ENCODE results near the gene DOCK1. TPM values are rescaled to one million over a fixed set of nuclear protein-coding genes. Genes with fewer than 3 reads are reported as not detected.

Gene DOCK1
- total RNA-seq, 2 donors from 2014 or later, result 64.0 to 65.8 TPM

DNA sequence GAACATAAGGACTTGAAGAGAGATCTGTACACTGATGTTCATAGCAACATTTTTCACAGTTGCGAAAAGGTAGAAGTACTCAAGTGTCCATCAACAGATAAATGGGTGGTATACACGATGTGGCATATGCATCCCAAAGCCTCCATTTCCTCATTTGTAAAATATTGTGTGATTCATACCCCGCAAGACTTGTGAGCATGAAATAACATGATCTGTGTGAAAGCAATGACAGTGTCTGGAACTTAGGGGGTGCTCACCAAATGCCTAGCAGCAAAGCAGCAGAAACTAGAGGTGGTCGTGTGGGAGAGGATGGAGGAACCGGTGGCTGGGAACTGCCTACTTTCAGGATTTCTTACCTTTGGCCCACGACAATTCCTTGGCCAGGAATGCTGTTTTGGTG, 426.5 kb downstream of the DOCK1 start:
- DNase-seq, result no peak
- intact Hi-C loops (cut with DNase I, micrococcal nuclease), result no loop called here
- no peak for ATAC-seq

GRCh38 chr10:127332631-127333030, 427.4 kb downstream of the DOCK1 start:
- DNase-seq, result no peak
- intact Hi-C loops (cut with DNase I, micrococcal nuclease), result no loop called here
- ATAC-seq, result no peak

- intact Hi-C loops (cut with DNase I, micrococcal nuclease), result no loop called here
- ATAC-seq, result no peak
- no peak for DNase-seq
These were observed 432.6 kb downstream of the DOCK1 start for GRCh38 chr10:127337801-127338200.

DNA sequence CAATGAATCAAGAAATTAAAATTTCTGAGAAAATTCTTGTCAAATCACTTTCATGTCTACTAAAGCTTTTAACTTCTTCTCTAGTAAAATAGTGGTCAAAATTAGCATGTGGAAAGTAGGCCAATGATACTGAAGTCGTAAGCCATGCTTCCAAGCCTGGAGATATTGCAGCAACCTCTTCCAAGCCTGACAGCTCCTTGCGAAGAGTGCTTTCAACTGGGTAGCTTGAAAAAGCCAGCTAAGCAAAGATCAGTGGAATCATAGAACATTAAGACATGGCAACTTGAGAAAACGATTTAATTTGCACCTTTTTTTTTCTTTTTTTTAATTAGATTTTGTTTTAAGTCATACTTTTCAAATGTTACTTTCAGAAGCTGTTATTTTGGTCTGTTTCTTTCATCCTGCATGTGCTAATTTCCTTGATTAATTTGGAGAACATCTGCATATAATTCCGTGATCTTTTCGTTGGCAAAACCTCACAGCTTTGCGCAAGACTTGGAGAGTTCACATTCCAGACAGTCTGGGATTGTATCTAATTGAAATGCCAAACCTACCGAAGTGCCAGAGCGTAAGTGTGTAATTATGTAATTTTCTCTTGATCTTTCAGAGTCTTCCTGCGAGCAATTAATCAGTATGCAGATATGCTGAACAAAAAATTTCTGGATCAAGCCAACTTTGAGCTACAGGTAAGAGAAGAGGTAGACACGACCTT, 433.3 kb downstream of the DOCK1 start:
- intact Hi-C loops (cut with DNase I, micrococcal nuclease), result no loop called here
- ATAC-seq (no peak), DNase-seq (no peak)

DNA sequence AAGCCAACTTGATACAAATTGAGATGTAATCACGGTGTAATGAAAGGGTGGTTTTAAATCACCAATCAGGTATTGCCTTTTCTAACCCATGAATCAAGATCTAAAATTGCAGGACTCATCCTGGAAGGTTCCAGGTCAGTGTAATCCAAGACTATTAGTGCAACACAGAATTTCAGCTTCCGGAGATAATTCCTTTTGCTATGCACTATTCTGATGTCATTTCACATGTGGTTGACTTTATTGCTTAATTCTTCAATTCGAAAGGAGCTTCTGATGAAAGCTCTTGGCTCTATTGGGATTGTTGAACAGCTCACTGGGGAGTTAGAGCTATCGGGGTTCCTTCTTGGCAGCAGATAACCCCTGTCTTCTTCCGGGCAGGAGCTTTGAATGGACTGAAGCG, 438.6 kb downstream of the DOCK1 start:
- ATAC-seq (no peak), DNase-seq (no peak)
- intact Hi-C loops (cut with DNase I, micrococcal nuclease), result no loop called here

DNA sequence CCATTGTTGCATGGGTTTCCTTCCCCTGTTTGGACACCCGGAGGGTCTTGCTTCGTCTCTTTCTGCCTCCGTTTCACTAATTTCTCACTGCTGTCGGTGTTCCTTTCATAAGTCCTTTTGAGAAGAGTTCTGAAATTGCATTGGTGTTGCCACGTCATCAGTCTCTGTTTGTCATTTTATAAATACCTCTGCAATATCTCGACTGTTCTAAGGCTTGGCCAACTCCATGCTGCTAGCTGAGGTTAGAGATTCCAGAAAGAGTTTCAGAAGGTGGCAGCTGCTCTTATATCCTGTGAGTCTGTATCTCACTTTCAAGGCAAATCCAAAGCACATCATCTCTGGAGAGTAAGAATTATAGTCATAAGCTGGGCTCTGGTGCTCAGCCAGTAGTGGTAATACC, 439.1 kb downstream of the DOCK1 start:
- no peak for DNase-seq
- no peak for ATAC-seq
- intact Hi-C loops (cut with DNase I, micrococcal nuclease), result no loop called here

DNA sequence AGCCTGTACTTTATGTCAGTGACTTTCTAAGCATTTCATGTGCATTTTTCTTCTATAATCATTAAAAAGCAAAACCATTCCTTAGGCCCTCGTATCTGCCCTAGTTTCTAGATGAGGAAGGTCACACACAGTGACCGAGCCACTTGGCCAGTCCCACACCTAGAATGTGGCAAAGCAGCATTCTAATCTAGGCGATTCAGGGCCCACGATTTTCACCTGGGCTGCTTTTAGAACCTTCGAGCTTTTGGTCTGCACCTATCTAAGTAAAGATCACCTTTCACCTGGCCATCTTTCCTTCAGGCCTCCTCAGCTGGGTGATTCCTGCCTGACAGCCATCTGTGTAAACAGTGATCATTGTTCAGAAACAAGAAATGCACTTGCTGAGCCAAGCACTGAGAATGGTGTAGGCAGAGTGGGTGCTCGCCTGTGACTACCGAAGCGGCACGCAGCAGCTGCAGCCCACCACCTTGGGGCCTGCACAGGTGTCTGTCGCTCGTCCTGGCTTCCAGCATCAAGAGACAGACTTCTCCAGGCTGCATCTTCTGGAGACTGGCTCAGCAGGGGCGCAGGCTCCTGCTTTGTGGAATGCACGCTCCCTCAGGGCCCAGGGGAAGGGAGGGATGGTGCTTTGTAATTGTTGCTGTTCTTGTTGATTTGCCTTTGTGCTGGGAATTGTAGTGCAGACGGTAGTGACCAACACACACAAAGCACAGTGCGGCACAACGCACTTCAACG, 440.2 kb downstream of the DOCK1 start:
- intact Hi-C loops (cut with DNase I, micrococcal nuclease), result no loop called here
- no peak for DNase-seq
- no peak for ATAC-seq

GRCh38 chr10:127346604-127347003, 441.4 kb downstream of the DOCK1 start:
- ATAC-seq (no peak), DNase-seq (no peak)
- intact Hi-C loops (cut with DNase I, micrococcal nuclease), result no loop called here

DNA sequence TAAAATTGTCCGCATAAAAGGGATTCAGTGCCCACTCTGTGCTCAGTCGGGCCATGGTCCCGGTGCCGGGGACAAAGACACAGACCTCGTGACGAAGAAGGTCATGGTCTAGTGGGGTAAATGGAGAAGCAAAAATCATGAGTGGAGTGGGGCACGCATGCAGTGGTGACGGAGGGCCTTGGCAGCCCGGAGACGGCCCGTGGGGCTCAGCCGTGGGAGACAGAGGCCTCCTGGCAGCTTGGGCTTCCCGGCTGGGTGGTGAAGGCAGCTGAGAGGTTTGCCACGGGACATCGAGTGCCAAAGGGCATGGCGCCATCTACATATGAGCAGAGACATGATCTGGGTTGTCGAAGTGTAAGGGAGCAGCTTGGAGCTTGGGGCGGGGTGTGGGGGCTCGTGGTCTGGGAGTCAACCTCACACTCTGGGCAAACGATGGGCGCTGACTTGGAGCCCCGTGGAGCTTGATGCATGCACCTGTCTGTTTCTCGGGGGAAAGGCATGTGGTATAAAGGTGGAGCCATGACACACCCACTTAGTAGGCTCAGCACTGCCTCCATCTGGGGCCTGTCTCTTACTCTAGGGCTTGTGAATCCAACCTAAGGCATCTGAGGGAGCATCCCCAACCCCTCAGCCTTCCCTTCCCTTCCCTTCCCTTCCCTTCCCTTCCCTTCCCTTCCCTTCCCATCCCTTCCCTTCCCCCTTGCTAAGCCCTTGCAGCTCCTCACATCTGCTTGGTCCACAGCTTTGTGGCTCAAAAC, 442.2 kb downstream of the DOCK1 start:
- DNase-seq (no peak), ATAC-seq (no peak)
- intact Hi-C loops (cut with DNase I, micrococcal nuclease), result no loop called here

DNA sequence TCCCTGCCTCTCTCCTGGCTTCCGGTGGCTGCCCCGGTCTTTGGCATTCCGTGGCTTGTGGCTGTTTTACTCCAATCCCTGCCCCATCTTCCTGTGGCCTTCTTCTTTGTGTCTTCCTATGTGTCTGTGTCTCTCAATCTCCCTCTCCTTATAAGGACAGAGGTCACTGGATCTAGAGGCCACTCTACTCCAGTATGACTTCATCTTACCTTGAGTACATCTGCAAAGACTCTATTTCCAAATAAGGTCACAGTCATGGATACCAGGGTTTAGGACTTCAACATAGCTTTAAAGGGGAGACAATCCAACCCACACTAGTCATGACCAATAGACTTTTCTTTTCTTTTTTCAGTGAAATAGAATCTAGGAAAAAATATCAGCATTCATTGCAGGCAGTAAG, 444.5 kb downstream of the DOCK1 start:
- intact Hi-C loops (cut with DNase I, micrococcal nuclease), result no loop called here
- DNase-seq (no peak), ATAC-seq (no peak)

DNA sequence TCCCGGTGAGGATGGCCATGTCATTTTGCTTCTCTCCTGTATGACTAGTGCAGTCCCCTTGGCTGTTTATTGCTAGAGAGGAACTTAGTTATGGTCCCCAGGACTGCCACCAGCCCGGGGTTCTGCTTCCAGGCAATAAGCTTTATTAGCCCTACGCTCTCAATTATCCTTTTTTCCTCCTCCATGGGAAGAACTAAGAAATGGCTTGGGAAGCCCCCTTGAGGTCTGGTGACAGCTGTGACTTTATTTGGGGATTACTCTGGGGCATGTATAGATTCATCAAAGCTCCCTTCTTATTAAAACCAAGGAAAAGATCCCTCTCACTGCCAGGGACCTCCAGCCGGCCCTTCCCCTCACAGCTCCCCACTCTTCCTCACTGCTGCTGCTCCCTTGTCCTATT, 446.3 kb downstream of the DOCK1 start:
- no peak for DNase-seq
- no peak for ATAC-seq
- intact Hi-C loops (cut with DNase I, micrococcal nuclease), result no loop called here

DNA sequence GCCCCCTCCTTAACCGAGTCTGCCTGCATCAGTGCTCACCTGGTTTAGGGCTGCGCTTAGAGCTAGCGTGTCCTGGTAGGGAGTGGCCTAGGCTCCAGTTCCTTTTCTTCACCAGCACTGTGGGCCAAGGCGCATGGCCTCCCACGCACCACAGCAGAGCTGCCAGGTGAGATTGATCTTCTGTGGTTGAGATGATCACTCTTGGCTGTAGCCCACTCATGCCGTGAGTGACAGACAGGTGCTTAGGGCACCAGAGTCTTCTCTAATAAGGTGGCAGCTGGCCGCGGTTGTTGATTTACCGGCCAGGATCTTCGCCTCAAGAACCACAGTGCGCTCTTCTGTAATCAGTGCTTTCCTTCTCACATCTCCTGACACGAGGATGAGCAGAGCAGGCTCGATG, 448.3 kb downstream of the DOCK1 start:
- no peak for ATAC-seq
- intact Hi-C loops (cut with DNase I, micrococcal nuclease), result no loop called here
- DNase-seq, result no peak

- ATAC-seq (no peak), DNase-seq (no peak)
- intact Hi-C loops (cut with DNase I, micrococcal nuclease), result no loop called here
These were observed 449.0 kb downstream of the DOCK1 start for GRCh38 chr10:127354255-127354654.

DNA sequence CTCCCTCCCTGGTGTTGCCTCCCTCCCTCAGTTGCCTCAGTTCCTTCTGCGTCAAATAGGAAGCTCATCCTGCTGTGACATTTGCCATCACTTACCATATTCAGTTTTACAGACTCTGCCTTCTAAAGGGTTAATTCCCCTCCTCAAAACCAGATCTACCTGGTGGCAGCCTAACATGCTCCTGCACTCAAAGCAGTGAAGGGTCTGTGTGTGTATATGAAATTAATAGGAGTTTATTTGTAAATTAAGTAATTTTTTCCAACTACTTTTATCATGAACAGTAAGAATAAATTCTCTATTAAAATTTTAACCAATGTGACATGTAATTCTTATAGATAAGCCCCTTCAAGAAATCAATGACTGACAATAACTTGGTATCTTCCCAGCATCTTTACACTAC, 449.8 kb downstream of the DOCK1 start:
- ATAC-seq (no peak), DNase-seq (no peak)
- intact Hi-C loops (cut with DNase I, micrococcal nuclease), result no loop called here

DNA sequence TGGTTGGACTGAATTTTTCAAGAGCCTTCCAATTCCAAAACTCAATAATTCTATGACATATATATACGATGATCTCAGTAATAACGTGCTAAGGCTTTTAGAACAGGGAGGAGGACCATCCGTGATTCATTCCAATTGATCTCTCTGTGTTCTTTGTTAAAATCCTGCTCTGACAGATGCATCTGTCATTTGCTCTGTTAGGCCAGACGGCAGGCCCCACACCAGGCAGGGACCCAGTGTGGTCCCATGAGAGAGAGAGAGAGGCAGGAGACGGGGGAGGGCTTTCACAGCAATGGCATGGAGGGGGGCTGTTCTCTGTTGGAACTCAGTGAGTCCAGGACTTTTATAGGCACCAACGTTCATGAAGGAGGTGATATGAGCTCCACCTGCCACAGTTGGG, 451.1 kb downstream of the DOCK1 start:
- no peak for ATAC-seq
- DNase-seq, result no peak
- intact Hi-C loops (cut with DNase I, micrococcal nuclease), result no loop called here

DNA sequence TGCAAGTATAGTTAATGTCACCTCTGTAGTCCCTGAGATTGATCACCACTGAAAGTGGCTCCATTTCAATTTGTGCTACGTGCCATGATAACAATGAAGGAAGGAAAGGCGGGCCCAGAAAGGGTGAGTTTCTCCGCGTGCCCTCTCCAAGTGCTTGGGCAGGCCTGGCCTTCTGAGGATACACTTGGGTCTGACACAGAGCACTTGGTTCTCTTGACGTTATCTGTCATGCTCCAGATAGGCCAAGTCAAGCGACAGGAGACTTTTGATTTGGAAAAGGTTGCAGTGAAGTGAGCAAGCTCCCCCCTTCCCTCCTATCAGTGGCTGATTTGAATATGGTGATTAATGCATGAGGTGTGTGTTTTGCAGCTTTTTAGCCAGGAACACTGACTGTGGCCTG, 452.0 kb downstream of the DOCK1 start:
- DNase-seq, result no peak
- intact Hi-C loops (cut with DNase I, micrococcal nuclease), result no loop called here
- ATAC-seq, result no peak

GRCh38 chr10:127358337-127358736, 453.1 kb downstream of the DOCK1 start:
- intact Hi-C loops (cut with DNase I, micrococcal nuclease), result no loop called here
- DNase-seq, result no peak
- ATAC-seq, result no peak

GRCh38 chr10:127364034-127364433, 458.8 kb downstream of the DOCK1 start:
- intact Hi-C loops (cut with DNase I, micrococcal nuclease), result no loop called here
- no peak for ATAC-seq
- DNase-seq, result no peak

DNA sequence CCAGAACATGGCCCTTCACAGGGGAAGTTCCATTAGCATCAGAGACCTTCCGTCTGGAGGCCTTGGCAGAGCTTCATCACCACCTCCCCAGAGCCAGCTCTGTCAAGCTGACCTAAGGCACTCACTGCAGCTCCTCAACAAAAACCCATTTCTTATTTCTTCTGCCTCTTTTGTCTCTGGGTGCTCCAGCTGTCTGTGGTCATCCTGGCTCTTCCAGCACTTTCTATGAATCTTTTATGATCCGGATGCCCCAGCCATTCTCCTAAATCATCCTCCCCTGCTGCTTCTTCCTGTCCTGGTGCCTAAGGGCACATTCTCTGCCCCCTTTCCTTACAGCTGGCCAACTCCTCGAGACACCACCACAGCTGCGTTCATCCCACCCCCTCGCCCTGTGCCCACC, 462.9 kb downstream of the DOCK1 start:
- DNase-seq, result no peak
- intact Hi-C loops (cut with DNase I, micrococcal nuclease), result no loop called here
- no peak for ATAC-seq

GRCh38 chr10:127368929-127369328, 463.7 kb downstream of the DOCK1 start:
- intact Hi-C loops (cut with DNase I, micrococcal nuclease), result no loop called here
- no peak for DNase-seq
- ATAC-seq, result no peak
